Ovary (tissue), 9 donors: Measurements from ENCODE around the gene SULT1A1. TPM values are rescaled to one million over a fixed set of nuclear protein-coding genes. Genes with fewer than 3 reads are reported as not detected.
A peak's percentile ranks its signal among the peaks of the same experiment; 100 is the strongest.
"Not testable (repeated sequence)": the region's sequence is repeated elsewhere in the genome, so short reads cannot be mapped to it uniquely, and the experiment has no call there.

Experiments used
- DNase-seq, 5 donors: peaks; one replicate each; pipeline ENCODE4 v3.0.0-alpha.2; 2019 to 2020
- H3K27ac ChIP-seq, 2 donors: fragments of 200-600 bp; one replicate each; pipeline versions ENCODE4 v1.5.1 to v1.8.0; 2019 to 2022
- H3K27me3 ChIP-seq: fragments of 200-600 bp; one replicate; pipeline ENCODE4 v1.8.0; 2022
- H3K36me3 ChIP-seq: fragments of 200-600 bp; sonication (generic); one replicate; pipeline ENCODE4 v1.5.1; 2019
- H3K4me1 ChIP-seq: one replicate; pipeline ENCODE4 v1.8.1; 2013; ENCODE audit warnings: mild to moderate bottlenecking, moderate library complexity; ENCODE audit not compliant: insufficient read depth
- H3K4me3 ChIP-seq: fragments of 200-600 bp; sonication (generic); one replicate; pipeline ENCODE4 v1.5.1; 2017
- H3K9me3 ChIP-seq, 2 donors: fragments of 200-600 bp in 1 of 2; sonication (generic) in 1 of 2; one replicate each; pipeline versions ENCODE4 v1.5.1 to v1.8.1; 2013 to 2019; ENCODE audit warnings: mild to moderate bottlenecking in 1 of 2, moderate library complexity in 1 of 2
- CTCF ChIP-seq, 3 donors: fragments of 450-650 bp in 2 of 3; fragments of 200-600 bp in 1 of 3; IDR thresholded peaks; one replicate each; pipeline versions ENCODE4 v1.5.1 to v1.8.0; 2016 to 2022; ENCODE audit warnings: antibody characterized with exemption in 3 of 3, mild to moderate bottlenecking in 1 of 3
- EP300 ChIP-seq: sonication (generic); formaldehyde crosslinking; IDR thresholded peaks from one replicate; pipeline ENCODE4 v1.6.1; 2017; ENCODE audit warnings: antibody characterized with exemption
- POLR2A ChIP-seq: fragments of 450-650 bp; IDR thresholded peaks from one replicate; pipeline ENCODE4 v1.6.1; 2017; ENCODE audit warnings: antibody characterized with exemption, mild to moderate bottlenecking, moderate library complexity
- WGBS, 3 donors: extraction: QIAGEN DNeasy Blood & Tissue Kit in 1 of 3; methylation state at CpG; one replicate each; pipeline versions ENCODE4 v1.1.5 to v1.1.7; 2013 to 2017; 5-methylcytosine and 5-hydroxymethylcytosine counted together
- intact Hi-C, 4 donors: fragments of 100-400 bp; cut with DNase I; formaldehyde crosslinking; loops; one replicate each; pipeline versions ENCODE4 v1.11.0 to v1.15.1; 2022 to 2023
- polyA plus RNA-seq, 2 donors: library from polyadenylated mRNA; stranded (reverse); fragments of 200-250 nt in 1 of 2; fragments of 350-450 nt in 1 of 2; fragmentation: Illumina TruSeq in 1 of 2; extraction: RNeasy Lipid Tissue Mini Kit (QIAGEN cat#74804) in 1 of 2; gene quantifications; one replicate each; pipeline ENCODE4 v1.2.3, GENCODE V29; 2013 to 2014
- total RNA-seq, 7 donors: library from RNA; depleted of rRNA in 2 of 7; stranded (reverse); fragments of >200 nt in 2 of 7; fragmentation: NEBNext Ultra II Directional in 3 of 7; extraction: Animal tissue kit (Norgen Biotek cat#: 25700) in 3 of 7; gene quantifications; one replicate each; pipeline versions ENCODE4 v1.1.0 to v1.2.4, GENCODE V29; 2016 to 2023
- donor health status: DM: no; HTN: no; CAD: no; lungs with moderate emphysema.
- donor health status: DM: no; HTN: no; CAD: no.
- donor health status: Bipolar disorder and iron deficiency.
- donor health status: DM: yes; HTN: yes; CAD: no.
- donor health status: DM: no; HTN: no; CAD: no.
- donor health status: DM: yes; HTN: yes; CAD: no.

The SULT1A1 gene
- total and polyA plus RNA-seq, 9 donors, result 5.4 to 54.6 (median 11.3) TPM

- H3K36me3 ChIP-seq, result no peaks in the 10 kb centered on the region
- peak in 1 of 5 donors; percentile 15 for DNase-seq
- peaks cover 3% of the 10 kb centered on the region for H3K4me1 ChIP-seq
- H3K27ac ChIP-seq, result no peak overlapping the region
- H3K27me3 ChIP-seq, result no peaks in the 10 kb centered on the region
- WGBS, 3 donors, result 69 to 92% (median 88%) methylated on average over 16 of the region's 16 CpGs
- intact Hi-C loops, result no loop called here
- TF ChIP-seq POLR2A, result no peak
- no peak for TF ChIP-seq CTCF (IDR thresholded peaks at IDR 0.05)
- no peak for TF ChIP-seq EP300
- H3K9me3 ChIP-seq, result no peaks in the 10 kb centered on the region
- no peak overlapping the region for H3K4me3 ChIP-seq
Measured at GRCh38 chr16:28606291-28607115, 3.3 kb downstream of the SULT1A1 start.

GRCh38 chr16:28604186-28604565 is 5.7 kb downstream of the SULT1A1 start:
- Histone ChIP-seq H3K4me1 (no peaks in the 10 kb centered on the region), H3K27ac (no peak overlapping the region), H3K36me3 (no peaks in the 10 kb centered on the region), H3K4me3 (no peak overlapping the region), H3K9me3 (no peaks in the 10 kb centered on the region), H3K27me3 (no peaks in the 10 kb centered on the region)
- DNase-seq, result no peak
- WGBS, 3 donors, result 73 to 78% (median 74%) methylated on average over 8 of the region's 8 CpGs
- no peak for TF ChIP-seq POLR2A
- no peak for TF ChIP-seq CTCF (IDR thresholded peaks at IDR 0.05)
- no peak for TF ChIP-seq EP300
- intact Hi-C loops, result no loop called here

- Histone ChIP-seq H3K4me3 (no peak overlapping the region), H3K4me1 (no peaks in the 10 kb centered on the region), H3K27ac (no peak overlapping the region), H3K27me3 (no peaks in the 10 kb centered on the region), H3K9me3 (no peaks in the 10 kb centered on the region), H3K36me3 (no peaks in the 10 kb centered on the region)
- 73 to 82% (median 79%) methylated on average over 11 of the region's 11 CpGs for WGBS, 3 donors
- intact Hi-C loops, result no loop called here
- no peak for DNase-seq
- TF ChIP-seq POLR2A (no peak), EP300 (no peak), CTCF (IDR thresholded peaks at IDR 0.05) (no peak)
Measured at GRCh38 chr16:28603381-28604185, 6.3 kb downstream of the SULT1A1 start.

GRCh38 chr16:28602529-28602928 is 7.3 kb downstream of the SULT1A1 start:
- Histone ChIP-seq H3K27me3 (no peaks in the 10 kb centered on the region), H3K4me1 (peaks cover under 1% of the 10 kb centered on the region), H3K4me3 (no peak overlapping the region), H3K27ac (no peak overlapping the region), H3K9me3 (no peaks in the 10 kb centered on the region), H3K36me3 (no peaks in the 10 kb centered on the region)
- no peak for DNase-seq
- intact Hi-C loops, result no loop called here
- TF ChIP-seq CTCF (IDR thresholded peaks at IDR 0.05), result no peak
- TF ChIP-seq EP300, result no peak
- 59 to 64% (median 60%) methylated on average over 4 to 6 of the region's 6 CpGs for WGBS, 3 donors

GRCh38 chr16:28602062-28602461 is 7.8 kb downstream of the SULT1A1 start:
- intact Hi-C loops, H3K9me3 ChIP-seq, H3K27me3 ChIP-seq, H3K4me1 ChIP-seq, H3K4me3 ChIP-seq, H3K36me3 ChIP-seq, DNase-seq, H3K27ac ChIP-seq: not testable (repeated sequence)
- 66 to 80% (median 78%) methylated on average over 5 to 8 of the region's 10 CpGs for WGBS, 3 donors

GRCh38 chr16:28601589-28601988 is 8.3 kb downstream of the SULT1A1 start:
- intact Hi-C loops, DNase-seq, H3K27me3 ChIP-seq, H3K36me3 ChIP-seq, H3K4me1 ChIP-seq, H3K9me3 ChIP-seq, H3K4me3 ChIP-seq, H3K27ac ChIP-seq: not testable (repeated sequence)
- whole genome bisulfite sequencing, 3 donors, result 87 to 91% (median 91%) methylated on average over 12 to 13 of the region's 13 CpGs

GRCh38 chr16:28600965-28601364 is 8.9 kb downstream of the SULT1A1 start:
- H3K36me3 ChIP-seq, H3K4me3 ChIP-seq, H3K27me3 ChIP-seq, H3K4me1 ChIP-seq, DNase-seq, H3K9me3 ChIP-seq, intact Hi-C loops, H3K27ac ChIP-seq: not testable (repeated sequence)
- WGBS, 3 donors, result 33 to 49% (median 38%) methylated on average over 9 to 14 of the region's 20 CpGs
